PC-9 (cell line): Measurements from ENCODE around the gene CNBD2. TPM values are rescaled to one million over a fixed set of nuclear protein-coding genes. Genes with fewer than 3 reads are reported as not detected.
A peak's percentile ranks its signal among the peaks of the same experiment; 100 is the strongest.
"Not testable (repeated sequence)": the region's sequence is repeated elsewhere in the genome, so short reads cannot be mapped to it uniquely, and the experiment has no call there.

Experiments used
- BruUV-seq: library from RNA; stranded (reverse); fragments of 400-500 nt; replicated peaks from 2 replicates; lab custom pipeline; 2021; lab: Mats Ljungman, UMichigan
- CTCF ChIA-PET: fragments of 300-600 bp; sonication (Branson Sonifier 250); formaldehyde crosslinking; loops from one replicate; lab custom pipeline; 2022; ENCODE audit warnings: antibody characterized with exemption; lab: Charles Lee
- POLR2A ChIA-PET: fragments of 300-600 bp; sonication (Branson Sonifier 250); formaldehyde crosslinking; loops from one replicate; lab custom pipeline; 2022; ENCODE audit warnings: antibody characterized with exemption; ENCODE audit not compliant: unreplicated experiment; lab: Charles Lee
- DNase-seq, 2 experiments: peaks; one replicate each; pipeline versions ENCODE4 v3.0.0 to v3.0.0-alpha.2; 2015 to 2022; ENCODE audit warnings: mixed read lengths in 1 of 2
- H2AFZ ChIP-seq: fragments of 200-600 bp; sonication (generic); 2 replicates; pipeline ENCODE4 v1.8.1; 2017; ENCODE audit warnings: antibody characterized with exemption
- H3F3A ChIP-seq: fragments of 200-600 bp; sonication (generic); 2 replicates; pipeline ENCODE4 v1.8.1; 2017; ENCODE audit warnings: antibody characterized with exemption, mild to moderate bottlenecking, low read depth; ENCODE audit not compliant: insufficient read depth
- H3K27ac ChIP-seq: fragments of 200-600 bp; sonication (generic); 2 replicates; pipeline ENCODE4 v1.6.1; 2016; ENCODE audit warnings: mixed run types
- H3K27me3 ChIP-seq: fragments of 200-600 bp; sonication (generic); 2 replicates; pipeline ENCODE4 v1.6.1; 2016; ENCODE audit warnings: low read depth, mixed run types; ENCODE audit not compliant: insufficient read depth
- H3K36me3 ChIP-seq: fragments of 200-600 bp; sonication (generic); 2 replicates; pipeline ENCODE4 v1.6.1; 2016; ENCODE audit warnings: low read depth, mixed run types
- H3K4me1 ChIP-seq: fragments of 200-600 bp; sonication (generic); replicated peaks from 2 replicates; pipeline ENCODE4 v1.6.1; 2016; ENCODE audit warnings: mixed run types; ENCODE audit not compliant: insufficient read depth
- H3K4me2 ChIP-seq: fragments of 200-600 bp; sonication (generic); 2 replicates; pipeline ENCODE4 v1.6.1; 2017; ENCODE audit warnings: mixed run types
- H3K4me3 ChIP-seq: fragments of 200-600 bp; sonication (generic); 2 replicates; pipeline ENCODE4 v1.6.1; 2016; ENCODE audit warnings: mixed run types
- H3K79me2 ChIP-seq: fragments of 200-600 bp; sonication (generic); 2 replicates; pipeline ENCODE4 v1.6.1; 2017; ENCODE audit warnings: low read depth, mixed run types
- H3K9me2 ChIP-seq: fragments of 200-600 bp; sonication (generic); 2 replicates; pipeline ENCODE4 v1.8.1; 2017; ENCODE audit warnings: mild to moderate bottlenecking; ENCODE audit not compliant: insufficient read depth
- H3K9me3 ChIP-seq: fragments of 200-600 bp; sonication (generic); 2 replicates; pipeline ENCODE4 v1.8.1; 2016; ENCODE audit warnings: low read depth; ENCODE audit not compliant: insufficient read depth
- H4K20me1 ChIP-seq: fragments of 200-600 bp; sonication (generic); 2 replicates; pipeline ENCODE4 v1.8.1; 2017; ENCODE audit not compliant: insufficient read depth
- CTCF ChIP-seq: fragments of 200-600 bp; sonication (generic); conservative IDR thresholded peaks from 2 replicates; pipeline ENCODE4 v1.6.1; 2017; ENCODE audit warnings: mixed run types, antibody characterized with exemption, mild to moderate bottlenecking, moderate library complexity
- EZH2 ChIP-seq: fragments of 200-600 bp; sonication (generic); IDR thresholded peaks from 2 replicates; pipeline ENCODE4 v1.8.0; 2017; ENCODE audit warnings: antibody characterized with exemption, low read depth
- intact Hi-C: fragments of 100-400 bp; cut with micrococcal nuclease; formaldehyde crosslinking; loops from one replicate; pipeline ENCODE4 v1.10.0; 2022; ENCODE audit not compliant: unreplicated experiment
- total RNA-seq: library from RNA; stranded (reverse); gene quantifications from 2 replicates; pipeline ENCODE4 v1.2.3, GENCODE V29; 2021

Gene CNBD2
- total RNA-seq, 1 experiment from 2014 or later: 7.3 TPM

GRCh38 chr20:36043441-36043840 is 75.1 kb downstream of the CNBD2 start:
- peaks cover 15% of the 10 kb centered on the region for H3K4me1 ChIP-seq
- peaks cover 12% of the 10 kb centered on the region for H3K36me3 ChIP-seq
- no peak overlapping the region for H3K4me2 ChIP-seq
- H3K4me3 ChIP-seq: no peak overlapping the region
- BruUV-seq: no TSS peak
- CTCF ChIA-PET: interaction anchor here (0.7 kb wide), 1 partner anchor 42 kb away, joined by 3 read pairs; no protein-coding TSS in a partner anchor
- intact Hi-C loops: loop anchor here (5.0 kb wide), 1 partner anchor 46 kb away; no protein-coding TSS in a partner anchor
- peaks cover 60% of the 10 kb centered on the region for H3K79me2 ChIP-seq
- TF ChIP-seq CTCF (no peak), EZH2 (no peak)
- peaks cover 45% of the 10 kb centered on the region for H3F3A ChIP-seq
- POLR2A ChIA-PET: interaction anchor here (0.5 to 0.6 kb wide), 3 partner anchors 89 to 284 kb away, joined by 3 to 7 read pairs (median 4); no protein-coding TSS in a partner anchor
- H3K9me2 ChIP-seq: no peaks in the 10 kb centered on the region
- H3K27me3 ChIP-seq: no peaks in the 10 kb centered on the region
- peaks cover 48% of the 10 kb centered on the region for H4K20me1 ChIP-seq
- no peak for DNase-seq
- no peaks in the 10 kb centered on the region for H3K9me3 ChIP-seq
- no peak overlapping the region for H2AFZ ChIP-seq
- H3K27ac ChIP-seq: no peak overlapping the region

- peaks cover 65% of the 10 kb centered on the region for H3K79me2 ChIP-seq
- no TSS peak for BruUV-seq
- TF ChIP-seq EZH2 (no peak), CTCF (no peak)
- H3F3A ChIP-seq: peaks cover 51% of the 10 kb centered on the region
- no peaks in the 10 kb centered on the region for H3K9me2 ChIP-seq
- H3K27ac ChIP-seq: no peak overlapping the region
- intact Hi-C loops: loop anchor here (5.0 kb wide), 1 partner anchor 47 kb away; no protein-coding TSS in a partner anchor
- CTCF ChIA-PET: interaction anchor here (0.7 kb wide), 1 partner anchor 41 kb away, joined by 3 read pairs; no protein-coding TSS in a partner anchor
- no peaks in the 10 kb centered on the region for H3K9me3 ChIP-seq
- no peak overlapping the region for H3K4me2 ChIP-seq
- no peak overlapping the region for H3K4me3 ChIP-seq
- H3K36me3 ChIP-seq: peaks cover 12% of the 10 kb centered on the region
- no peak for DNase-seq
- H3K4me1 ChIP-seq: peaks cover 17% of the 10 kb centered on the region
- H2AFZ ChIP-seq: no peak overlapping the region
- H3K27me3 ChIP-seq: no peaks in the 10 kb centered on the region
- peaks cover 54% of the 10 kb centered on the region for H4K20me1 ChIP-seq
- POLR2A ChIA-PET: interaction anchor here (0.5 to 0.6 kb wide), 3 partner anchors 89 to 284 kb away, joined by 3 to 7 read pairs (median 4); no protein-coding TSS in a partner anchor
Observed at GRCh38 chr20:36043892-36044515, 75.6 kb downstream of the CNBD2 start.

- BruUV-seq: no TSS peak
- H3K9me2 ChIP-seq: no peaks in the 10 kb centered on the region
- CTCF ChIA-PET: no interaction called here
- TF ChIP-seq EZH2 (no peak), CTCF (no peak)
- POLR2A ChIA-PET: interaction anchor here (0.7 kb wide), 1 partner anchor 9 kb away, joined by 3 read pairs; no protein-coding TSS in a partner anchor
- H2AFZ ChIP-seq: no peak overlapping the region
- H4K20me1 ChIP-seq: peaks cover 63% of the 10 kb centered on the region
- H3K79me2 ChIP-seq: peaks cover 79% of the 10 kb centered on the region
- no peak overlapping the region for H3K4me3 ChIP-seq
- no peak overlapping the region for H3K4me2 ChIP-seq
- H3K27ac ChIP-seq: no peak overlapping the region
- H3K36me3 ChIP-seq: peaks cover 12% of the 10 kb centered on the region
- no peaks in the 10 kb centered on the region for H3K9me3 ChIP-seq
- peaks cover 51% of the 10 kb centered on the region for H3F3A ChIP-seq
- intact Hi-C loops: no loop called here
- DNase-seq: no peak
- no peaks in the 10 kb centered on the region for H3K27me3 ChIP-seq
- H3K4me1 ChIP-seq: peaks cover 17% of the 10 kb centered on the region
Observed at GRCh38 chr20:36045373-36045714, 77.0 kb downstream of the CNBD2 start.

- H3K9me2 ChIP-seq, CTCF ChIA-PET, intact Hi-C loops, DNase-seq, H3K9me3 ChIP-seq, H3K4me3 ChIP-seq, BruUV-seq, H3K27ac ChIP-seq, H2AFZ ChIP-seq, H3K27me3 ChIP-seq: not testable (repeated sequence)
- peaks cover 51% of the 10 kb centered on the region for H3F3A ChIP-seq
- peaks cover 20% of the 10 kb centered on the region for H3K4me1 ChIP-seq
- peaks cover 83% of the 10 kb centered on the region for H3K79me2 ChIP-seq
- POLR2A ChIA-PET: interaction anchor here (0.7 kb wide), 1 partner anchor 50 kb away, joined by 3 read pairs; no protein-coding TSS in a partner anchor
- peaks cover 12% of the 10 kb centered on the region for H3K36me3 ChIP-seq
- H3K4me2 ChIP-seq: peak overlapping the region; percentile 88
- H4K20me1 ChIP-seq: peaks cover 63% of the 10 kb centered on the region
Observed at GRCh38 chr20:36046073-36046798, 77.8 kb downstream of the CNBD2 start.
